HuH-7 (cell line): Measurements from ENCODE around the gene FSCN2.

Experiments
- DNase-seq: peaks from one replicate; pipeline ENCODE4 v3.0.0; 2011; ENCODE audit warnings: low spot score

Gene FSCN2

DNA sequence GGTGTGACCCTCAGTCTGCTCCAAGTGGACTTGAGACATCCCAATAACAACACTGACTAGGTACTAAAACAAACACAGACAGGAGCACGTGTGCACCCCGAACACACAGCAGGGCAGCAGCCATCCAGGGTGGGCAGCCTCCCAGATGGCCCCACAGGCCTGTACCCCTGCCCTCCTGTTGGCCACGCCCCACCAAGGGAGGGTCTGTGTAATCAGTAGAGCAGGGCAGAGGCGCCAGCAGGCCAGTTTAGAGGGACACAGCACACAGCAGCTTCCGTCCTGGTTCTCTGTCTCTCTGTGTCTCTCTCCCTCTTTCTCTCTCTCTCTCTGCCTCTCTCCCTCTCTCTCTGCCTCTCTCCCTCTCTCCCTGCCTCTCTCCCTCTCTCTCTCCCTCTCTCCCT, 37.0 kb upstream of the FSCN2 start:
- no peak for DNase-seq

DNA sequence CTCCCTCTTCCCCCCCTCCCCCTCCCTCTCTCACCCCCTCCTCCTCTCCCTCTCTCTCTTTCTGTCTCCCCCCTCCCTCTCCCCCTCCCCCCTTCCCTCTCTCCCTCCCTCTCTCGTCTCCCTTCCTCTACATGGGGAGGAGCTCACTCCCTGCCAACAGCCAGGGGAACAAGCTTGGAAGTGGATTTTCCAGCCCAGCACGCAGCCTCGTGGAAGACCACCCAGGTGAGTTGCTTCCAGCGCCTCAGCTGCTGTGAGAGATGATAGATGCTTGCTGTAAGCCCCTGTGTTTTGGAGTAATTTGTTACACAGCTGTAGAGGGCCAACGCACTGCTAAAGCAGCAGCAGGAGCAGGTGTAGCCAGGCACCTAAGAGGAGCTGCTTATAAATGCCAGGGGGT, 36.4 kb upstream of the FSCN2 start:
- no peak for DNase-seq

DNA sequence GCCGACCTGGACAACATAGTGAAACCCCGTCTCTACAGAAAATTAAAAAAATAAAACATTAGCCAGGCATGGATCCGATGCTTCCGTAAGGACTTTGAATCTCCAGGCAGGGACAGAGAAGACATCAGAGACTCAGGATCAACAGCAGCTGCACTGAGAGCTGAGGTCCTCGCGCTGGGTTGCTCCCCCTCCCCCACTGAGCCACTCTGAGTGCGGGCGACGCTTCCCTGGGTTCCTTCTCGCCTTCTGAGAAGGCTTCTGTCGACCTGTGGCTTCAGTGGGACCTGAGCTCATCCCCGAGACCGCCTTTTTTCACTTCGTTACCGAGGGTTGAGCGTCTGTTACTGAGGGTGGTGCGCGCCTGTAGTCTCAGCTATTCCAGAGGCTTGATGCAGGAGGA, 36.0 kb upstream of the FSCN2 start:
- DNase-seq = no peak

GRCh38 chr17:81492706-81493105, 35.5 kb upstream of the FSCN2 start:
- DNase-seq = no peak

- no peak for DNase-seq
These were observed 34.8 kb upstream of the FSCN2 start for GRCh38 chr17:81493198-81494038.

GRCh38 chr17:81494626-81495377, 33.4 kb upstream of the FSCN2 start:
- no peak for DNase-seq

DNA sequence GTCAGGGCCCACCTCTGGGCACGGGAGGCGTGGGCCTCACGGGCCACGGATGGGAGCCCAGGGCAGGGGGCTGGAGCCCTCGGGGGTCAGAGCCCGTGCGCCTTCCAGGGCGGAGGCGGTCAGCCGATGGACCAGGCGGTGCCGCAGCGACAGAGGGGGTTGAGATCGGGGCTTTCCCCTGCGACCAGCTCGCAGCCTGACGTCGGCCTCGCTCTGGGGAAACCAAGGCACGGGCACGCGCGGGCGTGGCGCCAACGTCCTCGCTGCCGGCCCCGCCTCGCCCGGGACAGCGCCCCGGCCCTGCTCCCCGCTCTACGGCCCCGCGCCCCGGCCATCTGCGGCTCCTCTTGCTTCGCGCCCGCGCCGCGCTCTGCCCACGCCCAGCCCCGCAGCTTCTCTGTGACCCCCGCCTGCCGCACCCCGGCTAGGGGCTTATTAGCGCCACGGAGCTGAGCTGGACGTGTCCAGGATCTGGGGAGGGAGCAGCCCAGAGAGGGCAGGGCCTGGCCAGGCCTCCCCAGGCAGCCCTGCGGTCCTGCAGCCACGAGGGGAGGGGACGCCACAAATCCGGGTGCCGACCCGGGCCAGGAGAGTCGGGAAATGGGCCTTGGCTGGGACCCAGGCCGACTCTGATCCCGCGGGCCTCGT, 29.1 kb upstream of the FSCN2 start:
- DNase-seq = no peak

DNA sequence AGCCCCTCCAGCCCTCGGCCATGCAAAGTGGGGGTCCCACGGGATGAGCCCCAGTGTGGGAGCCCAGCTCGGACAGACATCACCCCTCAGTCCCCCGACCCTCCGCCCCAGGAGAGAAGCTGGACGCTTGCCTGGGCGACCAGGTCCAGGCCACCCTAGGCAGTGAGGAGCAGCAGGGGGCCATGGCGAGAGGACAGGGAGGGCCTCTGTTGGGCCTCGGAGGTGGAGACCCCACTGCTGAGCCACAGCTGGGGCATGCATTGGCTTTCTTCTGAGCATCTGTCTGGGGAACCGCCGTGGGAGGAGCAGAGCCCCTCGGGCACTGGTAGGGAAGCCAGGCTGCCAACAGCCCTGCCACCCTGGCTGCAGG, 28.6 kb upstream of the FSCN2 start:
- DNase-seq = no peak

GRCh38 chr17:81500047-81500446, 28.1 kb upstream of the FSCN2 start:
- DNase-seq = no peak

- no peak for DNase-seq
These were observed 25.6 kb upstream of the FSCN2 start for GRCh38 chr17:81502471-81503017.

GRCh38 chr17:81503619-81504018, 24.6 kb upstream of the FSCN2 start:
- DNase-seq = no peak

DNA sequence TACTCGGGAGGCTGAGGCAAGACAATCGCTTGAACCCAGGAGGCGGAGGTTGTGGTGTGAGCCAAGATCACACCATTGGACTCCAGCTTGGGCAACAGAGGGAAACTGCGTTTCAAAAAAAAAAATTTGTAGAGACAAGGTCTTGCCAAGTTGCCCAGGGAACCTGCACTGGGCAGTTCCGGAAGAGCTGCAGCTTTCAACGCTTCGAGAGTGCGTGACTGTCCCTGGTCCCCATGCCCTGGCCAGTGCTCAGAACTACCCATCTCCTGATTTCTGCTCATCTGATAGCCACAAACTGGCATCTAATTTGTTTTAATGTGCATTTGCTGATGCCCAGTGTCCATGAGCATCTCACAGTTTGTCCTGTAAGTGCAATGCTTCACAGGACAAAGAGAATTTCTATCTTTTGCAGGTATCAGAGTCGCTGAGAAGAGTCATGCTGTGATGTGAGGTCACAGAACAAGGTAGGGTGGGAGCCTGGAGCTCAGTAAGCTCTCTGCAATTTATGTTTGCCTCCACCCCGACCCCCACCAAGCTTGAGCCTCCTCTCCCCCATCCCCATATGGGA, 19.5 kb upstream of the FSCN2 start:
- no peak for DNase-seq

DNA sequence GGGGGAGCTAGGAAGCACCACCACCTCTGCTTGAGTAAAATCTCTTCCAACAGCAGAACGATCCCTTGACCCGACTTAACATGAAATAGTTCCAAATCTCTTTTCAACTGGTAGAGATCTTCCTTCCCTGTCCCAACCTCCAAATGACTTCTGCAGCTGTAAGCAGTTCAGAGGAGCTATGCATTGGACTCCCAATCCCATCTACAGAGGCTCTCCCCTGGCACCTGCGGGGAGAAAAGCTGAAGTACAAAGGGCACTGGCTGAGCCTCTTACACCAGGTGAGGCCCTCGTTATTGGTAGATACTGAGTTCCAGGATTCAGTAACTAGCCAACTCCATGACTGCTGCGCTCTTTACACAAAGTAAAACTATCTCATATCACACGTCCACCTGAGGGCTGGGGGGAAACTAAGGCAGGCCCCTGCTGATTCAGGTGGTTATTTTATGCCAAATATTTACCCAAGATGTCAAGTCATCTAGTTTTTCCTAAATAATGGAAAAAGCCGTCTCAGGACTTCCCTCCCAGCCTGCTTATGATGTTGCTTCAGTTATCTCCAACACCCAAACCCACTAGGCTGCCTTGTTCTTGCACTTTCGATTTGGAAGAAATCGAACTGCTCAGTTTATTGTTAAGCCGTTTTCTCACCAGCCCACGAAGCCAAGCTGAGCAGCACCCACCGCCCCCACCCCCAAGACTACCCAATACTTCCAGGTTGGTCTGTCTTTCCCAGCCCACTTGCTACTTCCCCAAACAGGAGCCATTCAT, 18.8 kb upstream of the FSCN2 start:
- no peak for DNase-seq

- DNase-seq = no peak
These were observed 18.0 kb upstream of the FSCN2 start for GRCh38 chr17:81509972-81510784.

DNA sequence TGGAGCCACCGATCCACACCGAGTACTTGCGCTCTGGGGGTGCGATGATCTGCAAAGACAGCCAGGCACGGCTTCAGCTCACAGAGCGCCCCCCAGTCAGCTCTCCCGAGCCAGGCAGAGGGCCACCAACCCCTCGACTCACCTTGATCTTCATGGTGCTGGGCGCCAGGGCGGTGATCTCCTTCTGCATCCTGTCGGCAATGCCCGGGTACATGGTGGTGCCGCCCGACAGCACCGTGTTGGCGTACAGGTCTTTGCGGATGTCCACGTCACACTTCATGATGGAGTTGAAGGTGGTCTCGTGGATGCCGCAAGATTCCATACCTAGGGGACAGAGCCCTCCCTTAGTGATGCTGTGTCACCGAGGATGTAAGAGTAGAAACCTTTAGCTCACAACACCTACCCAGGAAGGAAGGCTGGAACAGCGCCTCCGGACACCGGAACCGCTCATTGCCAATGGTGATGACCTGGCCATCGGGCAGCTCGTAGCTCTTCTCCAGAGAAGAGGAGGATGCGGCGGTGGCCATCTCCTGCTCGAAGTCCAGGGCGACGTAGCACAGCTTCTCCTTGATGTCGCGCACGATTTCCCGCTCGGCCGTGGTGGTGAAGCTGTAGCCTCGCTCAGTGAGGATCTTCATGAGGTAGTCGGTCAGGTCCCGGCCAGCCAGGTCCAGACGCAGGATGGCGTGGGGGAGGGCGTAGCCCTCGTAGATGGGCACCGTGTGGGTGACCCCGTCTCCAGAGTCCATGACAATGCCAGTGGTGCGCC, 17.2 kb upstream of the FSCN2 start:
- no peak for DNase-seq

DNA sequence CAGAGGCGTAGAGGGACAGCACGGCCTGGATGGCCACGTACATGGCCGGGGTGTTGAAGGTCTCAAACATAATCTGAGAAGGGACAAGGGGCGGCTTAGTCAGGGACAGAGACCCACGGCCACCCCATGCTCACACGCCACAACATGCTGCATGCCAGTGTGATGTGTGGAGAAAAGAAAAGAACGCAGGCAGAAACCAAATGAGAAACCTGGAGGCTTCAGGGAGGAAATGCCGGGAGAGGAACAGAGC, 16.7 kb upstream of the FSCN2 start:
- no peak for DNase-seq

DNA sequence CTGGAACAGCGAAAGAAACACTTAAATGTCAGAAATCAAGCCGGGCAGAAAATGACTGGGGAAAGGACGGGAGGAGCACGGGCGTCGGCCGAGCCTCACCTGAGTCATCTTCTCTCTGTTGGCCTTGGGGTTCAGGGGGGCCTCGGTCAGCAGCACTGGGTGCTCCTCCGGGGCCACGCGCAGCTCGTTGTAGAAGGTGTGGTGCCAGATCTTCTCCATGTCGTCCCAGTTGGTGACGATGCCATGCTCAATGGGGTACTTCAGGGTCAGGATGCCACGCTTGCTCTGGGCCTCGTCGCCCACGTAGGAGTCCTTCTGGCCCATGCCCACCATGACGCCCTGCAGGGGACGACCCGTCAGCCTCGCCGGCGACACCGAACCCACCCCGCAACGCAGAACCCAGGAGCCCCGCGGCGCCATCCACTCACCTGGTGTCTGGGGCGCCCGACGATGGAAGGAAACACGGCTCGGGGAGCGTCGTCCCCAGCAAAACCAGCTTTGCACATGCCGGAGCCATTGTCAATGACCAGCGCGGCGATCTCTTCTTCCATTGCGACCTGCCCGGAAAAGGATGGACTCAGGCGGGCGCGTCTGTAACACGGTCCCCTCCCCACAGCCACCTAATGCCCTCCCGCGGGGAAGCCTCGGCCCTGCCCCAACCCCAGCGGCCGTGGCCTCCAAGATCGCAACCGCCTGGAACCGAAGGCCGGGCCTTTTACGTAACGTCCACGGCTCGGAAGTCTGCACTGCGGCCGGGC, 16.2 kb upstream of the FSCN2 start:
- DNase-seq = no peak

GRCh38 chr17:81512562-81513371, 15.4 kb upstream of the FSCN2 start, which contains the start of gene ACTG1:
TSS of gene ACTG1 (minus strand) at chr17:81512799. CDS start at chr17:81512354, 445 bp downstream.
- peak; percentile 95 for DNase-seq

GRCh38 chr17:81513372-81513752, 14.8 kb upstream of the FSCN2 start:
- no peak for DNase-seq
